ENCODE results near the gene NEK6.

NEK6 gene

DNA sequence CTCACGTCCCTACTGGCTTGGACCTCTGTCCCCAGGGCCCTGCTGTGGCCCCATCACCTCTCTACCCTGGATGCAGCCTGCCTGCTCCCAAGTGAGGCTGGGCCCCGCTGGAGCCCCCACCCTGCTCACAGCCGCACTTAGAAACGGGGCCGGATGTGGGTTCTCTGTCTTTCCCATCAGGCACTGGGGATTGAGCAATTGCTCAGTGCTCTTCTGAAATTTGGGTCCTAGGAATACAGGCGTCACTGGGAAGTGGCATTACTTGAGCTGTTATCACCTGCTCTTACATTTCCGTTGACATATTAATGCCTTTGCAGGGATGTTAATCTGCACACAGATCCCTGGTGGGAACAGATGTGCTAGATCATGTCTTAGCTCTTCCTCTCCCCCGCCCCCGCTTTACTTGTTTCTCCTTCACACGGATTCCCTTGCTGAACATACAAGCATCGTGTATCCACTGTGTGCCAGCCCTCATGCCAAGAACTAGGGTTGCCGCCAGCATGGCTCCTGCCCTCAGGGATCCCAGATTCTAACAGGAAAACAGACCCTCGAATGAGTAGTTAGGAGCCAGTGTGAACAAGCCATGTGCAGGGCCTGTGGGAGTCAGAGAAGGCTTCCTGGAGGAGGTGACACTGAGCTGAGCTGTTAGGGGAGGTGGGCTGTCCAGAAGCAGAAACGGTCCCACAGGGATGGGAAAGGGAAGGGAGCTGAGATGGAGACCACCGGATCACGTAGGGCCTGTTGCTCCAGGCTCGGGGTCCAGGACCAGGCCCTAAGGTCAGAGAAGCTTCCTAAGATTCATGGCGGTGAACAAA, 65.1 kb downstream of the NEK6 start:
- H3K4me3 ChIP-seq (ENCODE audit: low read depth, low read length) = no peak overlapping the region
- no peaks in the 10 kb centered on the region for H3K27me3 ChIP-seq (ENCODE audit: insufficient read depth, low read length)
- H3K18ac ChIP-seq (ENCODE audit: low read length) = no peak overlapping the region
- WGBS (ENCODE audit: extremely low coverage, insufficient coverage, insufficient read length) = no CpG with 5 or more reads among the region's 18 CpGs
- no peak overlapping the region for H2BK12ac ChIP-seq (ENCODE audit: low read length)
- H2BK120ac ChIP-seq (ENCODE audit: insufficient read depth, low read length, poor library complexity) = no peak overlapping the region
- H4K8ac ChIP-seq (ENCODE audit: low read depth, low read length) = no peak overlapping the region
- no peak overlapping the region for H3K14ac ChIP-seq (ENCODE audit: low read length)
- H3K4ac ChIP-seq (ENCODE audit: low read depth, low read length) = no peak overlapping the region
- H3K36me3 ChIP-seq (ENCODE audit: control insufficient read depth in 1 of 2, insufficient read depth in 2 of 2, low read length in 2 of 2) = peaks cover 53 to 57% of the 10 kb centered on the region in 2 experiments
- H3K4me1 ChIP-seq (ENCODE audit: control insufficient read depth in 1 of 2, insufficient read depth in 2 of 2, low read length in 2 of 2) = peaks cover 0 to 3% of the 10 kb centered on the region in 2 experiments
- no peak overlapping the region for H4K91ac ChIP-seq (ENCODE audit: low read depth, low read length)
- no peak overlapping the region for H3K27ac ChIP-seq (ENCODE audit: low read depth, low read length)
- H3K9ac ChIP-seq (ENCODE audit: low read length) = no peak overlapping the region
- no peak overlapping the region for H2AFZ ChIP-seq (ENCODE audit: insufficient read depth, low read length, poor library complexity)
- no peaks in the 10 kb centered on the region for H3K79me2 ChIP-seq (ENCODE audit: control insufficient read depth, insufficient read depth, low read length, poor library complexity)
- H4K12ac ChIP-seq (ENCODE audit: low read depth, low read length) = no peak overlapping the region
- H2AK5ac ChIP-seq (ENCODE audit: low read length) = no peak overlapping the region
- DNase-seq = no peak
- no peak overlapping the region for H3K4me2 ChIP-seq (ENCODE audit: low read length)
- no peaks in the 10 kb centered on the region for H3K79me1 ChIP-seq (ENCODE audit: low read length)
- H3K23ac ChIP-seq (ENCODE audit: low read length) = no peak overlapping the region
- H2BK5ac ChIP-seq (ENCODE audit: low read depth, low read length, poor library complexity) = no peak overlapping the region
- H3K9me3 ChIP-seq (ENCODE audit: insufficient read depth, low read depth, low read length) = peaks cover 2% of the 10 kb centered on the region

GRCh38 chr9:124323904-124324303, 66.2 kb downstream of the NEK6 start:
- Histone ChIP-seq H2BK120ac (ENCODE audit: insufficient read depth, low read length, poor library complexity) (no peak overlapping the region), H3K4me2 (ENCODE audit: low read length) (no peak overlapping the region), H4K91ac (ENCODE audit: low read depth, low read length) (no peak overlapping the region), H3K79me1 (ENCODE audit: low read length) (no peaks in the 10 kb centered on the region), H2AK5ac (ENCODE audit: low read length) (no peak overlapping the region), H3K9me3 (ENCODE audit: insufficient read depth, low read depth, low read length) (peaks cover 2% of the 10 kb centered on the region), H3K27ac (ENCODE audit: low read depth, low read length) (no peak overlapping the region), H3K9ac (ENCODE audit: low read length) (no peak overlapping the region), H2BK12ac (ENCODE audit: low read length) (no peak overlapping the region), H3K4ac (ENCODE audit: low read depth, low read length) (no peak overlapping the region), H2AFZ (ENCODE audit: insufficient read depth, low read length, poor library complexity) (no peak overlapping the region), H3K23ac (ENCODE audit: low read length) (no peak overlapping the region), H3K4me3 (ENCODE audit: low read depth, low read length) (no peak overlapping the region), H3K14ac (ENCODE audit: low read length) (no peak overlapping the region), H3K36me3 (ENCODE audit: control insufficient read depth in 1 of 2, insufficient read depth in 2 of 2, low read length in 2 of 2) (peaks cover 63 to 68% of the 10 kb centered on the region in 2 experiments), H3K4me1 (ENCODE audit: control insufficient read depth in 1 of 2, insufficient read depth in 2 of 2, low read length in 2 of 2) (peaks cover 0 to 3% of the 10 kb centered on the region in 2 experiments), H4K8ac (ENCODE audit: low read depth, low read length) (no peak overlapping the region), H2BK5ac (ENCODE audit: low read depth, low read length, poor library complexity) (no peak overlapping the region), H4K12ac (ENCODE audit: low read depth, low read length) (no peak overlapping the region), H3K27me3 (ENCODE audit: insufficient read depth, low read length) (no peaks in the 10 kb centered on the region), H3K18ac (ENCODE audit: low read length) (no peak overlapping the region), H3K79me2 (ENCODE audit: control insufficient read depth, insufficient read depth, low read length, poor library complexity) (no peaks in the 10 kb centered on the region)
- no CpG with 5 or more reads among the region's 10 CpGs for WGBS (ENCODE audit: extremely low coverage, insufficient coverage, insufficient read length)
- no peak for DNase-seq

GRCh38 chr9:124325816-124326215, 68.1 kb downstream of the NEK6 start:
- Histone ChIP-seq H4K91ac (ENCODE audit: low read depth, low read length) (no peak overlapping the region), H3K4me1 (ENCODE audit: control insufficient read depth in 1 of 2, insufficient read depth in 2 of 2, low read length in 2 of 2) (no peaks in the 10 kb centered on the region), H3K27me3 (ENCODE audit: insufficient read depth, low read length) (no peaks in the 10 kb centered on the region), H3K9me3 (ENCODE audit: insufficient read depth, low read depth, low read length) (no peaks in the 10 kb centered on the region), H2AFZ (ENCODE audit: insufficient read depth, low read length, poor library complexity) (no peak overlapping the region), H3K27ac (ENCODE audit: low read depth, low read length) (no peak overlapping the region), H3K4me3 (ENCODE audit: low read depth, low read length) (no peak overlapping the region), H2BK12ac (ENCODE audit: low read length) (no peak overlapping the region), H3K79me1 (ENCODE audit: low read length) (no peaks in the 10 kb centered on the region), H3K4me2 (ENCODE audit: low read length) (no peak overlapping the region), H3K79me2 (ENCODE audit: control insufficient read depth, insufficient read depth, low read length, poor library complexity) (no peaks in the 10 kb centered on the region), H2AK5ac (ENCODE audit: low read length) (no peak overlapping the region), H4K8ac (ENCODE audit: low read depth, low read length) (no peak overlapping the region), H3K4ac (ENCODE audit: low read depth, low read length) (no peak overlapping the region), H3K23ac (ENCODE audit: low read length) (no peak overlapping the region), H4K12ac (ENCODE audit: low read depth, low read length) (no peak overlapping the region), H2BK5ac (ENCODE audit: low read depth, low read length, poor library complexity) (no peak overlapping the region), H3K18ac (ENCODE audit: low read length) (no peak overlapping the region), H2BK120ac (ENCODE audit: insufficient read depth, low read length, poor library complexity) (no peak overlapping the region), H3K36me3 (ENCODE audit: control insufficient read depth in 1 of 2, insufficient read depth in 2 of 2, low read length in 2 of 2) (peaks cover 79 to 84% of the 10 kb centered on the region in 2 experiments), H3K14ac (ENCODE audit: low read length) (no peak overlapping the region), H3K9ac (ENCODE audit: low read length) (no peak overlapping the region)
- no peak for DNase-seq
- WGBS (ENCODE audit: extremely low coverage, insufficient coverage, insufficient read length) = no CpG with 5 or more reads among the region's 6 CpGs

DNA sequence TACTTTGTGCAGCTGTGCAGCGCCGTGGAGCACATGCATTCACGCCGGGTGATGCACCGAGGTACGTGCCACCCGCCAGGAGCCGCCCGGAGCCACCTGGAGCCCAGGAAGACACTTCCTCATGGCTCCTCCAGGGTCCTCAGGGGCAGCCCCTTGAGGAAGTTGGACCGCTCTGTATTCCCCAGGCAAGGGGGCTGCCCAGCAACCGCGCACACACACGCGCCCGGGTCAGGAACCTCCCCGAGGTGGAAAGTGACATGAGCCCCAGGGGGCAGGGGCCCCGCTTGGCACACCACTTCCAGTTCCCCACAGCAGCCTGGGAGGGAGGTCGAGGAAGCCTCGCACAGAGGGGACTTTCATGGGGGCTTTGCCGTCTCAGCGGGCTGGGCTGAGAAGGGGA, 68.6 kb downstream of the NEK6 start:
- H3K23ac ChIP-seq (ENCODE audit: low read length) = no peak overlapping the region
- no peaks in the 10 kb centered on the region for H3K79me1 ChIP-seq (ENCODE audit: low read length)
- no peak overlapping the region for H3K18ac ChIP-seq (ENCODE audit: low read length)
- no peak overlapping the region for H3K4me2 ChIP-seq (ENCODE audit: low read length)
- no CpG with 5 or more reads among the region's 21 CpGs for WGBS (ENCODE audit: extremely low coverage, insufficient coverage, insufficient read length)
- H3K79me2 ChIP-seq (ENCODE audit: control insufficient read depth, insufficient read depth, low read length, poor library complexity) = no peaks in the 10 kb centered on the region
- H3K4me1 ChIP-seq (ENCODE audit: control insufficient read depth in 1 of 2, insufficient read depth in 2 of 2, low read length in 2 of 2) = no peaks in the 10 kb centered on the region
- H2BK12ac ChIP-seq (ENCODE audit: low read length) = no peak overlapping the region
- no peak overlapping the region for H3K14ac ChIP-seq (ENCODE audit: low read length)
- H3K9ac ChIP-seq (ENCODE audit: low read length) = no peak overlapping the region
- H3K4ac ChIP-seq (ENCODE audit: low read depth, low read length) = no peak overlapping the region
- peaks cover 79 to 80% of the 10 kb centered on the region in 2 experiments for H3K36me3 ChIP-seq (ENCODE audit: control insufficient read depth in 1 of 2, insufficient read depth in 2 of 2, low read length in 2 of 2)
- H2BK5ac ChIP-seq (ENCODE audit: low read depth, low read length, poor library complexity) = no peak overlapping the region
- H4K8ac ChIP-seq (ENCODE audit: low read depth, low read length) = no peak overlapping the region
- H3K4me3 ChIP-seq (ENCODE audit: low read depth, low read length) = no peak overlapping the region
- H4K91ac ChIP-seq (ENCODE audit: low read depth, low read length) = no peak overlapping the region
- H2AK5ac ChIP-seq (ENCODE audit: low read length) = no peak overlapping the region
- no peaks in the 10 kb centered on the region for H3K27me3 ChIP-seq (ENCODE audit: insufficient read depth, low read length)
- no peak overlapping the region for H4K12ac ChIP-seq (ENCODE audit: low read depth, low read length)
- no peak overlapping the region for H3K27ac ChIP-seq (ENCODE audit: low read depth, low read length)
- H2AFZ ChIP-seq (ENCODE audit: insufficient read depth, low read length, poor library complexity) = no peak overlapping the region
- no peaks in the 10 kb centered on the region for H3K9me3 ChIP-seq (ENCODE audit: insufficient read depth, low read depth, low read length)
- DNase-seq = no peak
- no peak overlapping the region for H2BK120ac ChIP-seq (ENCODE audit: insufficient read depth, low read length, poor library complexity)

Measured in trophoblast cell (in vitro differentiated cells and primary cell).